Skeletal muscle cell (primary cell): ENCODE results near the gene CCDC150.
"Not testable (repeated sequence)": the region's sequence is repeated elsewhere in the genome, so short reads cannot be mapped to it uniquely, and the experiment has no call there.

Experiments used
- DNase-seq: peaks from one replicate; pipeline ENCODE4 v3.0.0-alpha.2; 2010; ENCODE audit warnings: low read depth
- H3K4me3 ChIP-seq: 2 replicates; pipeline ENCODE4 v1.5.1; 2011; ENCODE audit warnings: low read depth, mild to moderate bottlenecking, control low read depth, low read length, moderate library complexity

The CCDC150 gene

DNA sequence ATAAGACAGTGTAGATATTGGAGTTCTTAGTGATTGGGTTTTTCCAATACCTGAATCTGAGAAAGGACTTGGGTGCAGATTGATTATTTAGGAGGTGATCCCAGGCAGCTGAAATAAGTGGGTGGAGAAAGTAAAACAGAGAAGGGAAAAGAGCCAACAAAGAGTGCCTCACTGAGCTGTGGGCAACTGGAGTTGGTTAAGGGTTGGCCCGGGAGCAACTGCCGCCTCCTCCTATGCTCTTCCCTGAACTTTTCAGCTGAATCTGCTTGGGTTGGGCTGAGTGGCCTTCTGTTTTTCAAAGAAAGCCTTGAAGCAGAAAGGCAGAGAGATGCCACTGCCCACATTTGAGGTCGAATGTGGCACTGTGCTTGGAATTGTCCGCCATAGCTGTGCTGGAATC is 20.9 kb upstream of the CCDC150 start:
- no peak overlapping the region for H3K4me3 ChIP-seq
- DNase-seq, result no peak

DNA sequence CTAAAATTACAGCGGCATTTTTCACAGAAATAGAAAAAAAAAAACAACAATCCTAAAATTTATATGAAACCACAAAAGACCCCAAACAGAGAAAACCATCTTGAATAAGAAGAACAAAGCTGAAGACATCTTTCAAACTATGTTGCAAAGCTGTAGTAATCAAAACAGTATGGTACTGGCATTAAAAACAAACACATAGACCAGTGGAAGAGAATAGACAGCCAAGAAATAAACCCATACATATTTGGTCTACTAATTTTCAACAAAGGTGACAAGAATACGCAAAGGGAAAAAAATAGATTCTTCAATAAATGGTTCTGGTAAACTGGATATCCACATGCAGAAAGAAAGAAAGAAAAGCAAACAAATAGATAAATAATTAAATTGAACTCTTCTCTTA is 9.0 kb upstream of the CCDC150 start:
- no peak for DNase-seq
- H3K4me3 ChIP-seq, result no peak overlapping the region

DNA sequence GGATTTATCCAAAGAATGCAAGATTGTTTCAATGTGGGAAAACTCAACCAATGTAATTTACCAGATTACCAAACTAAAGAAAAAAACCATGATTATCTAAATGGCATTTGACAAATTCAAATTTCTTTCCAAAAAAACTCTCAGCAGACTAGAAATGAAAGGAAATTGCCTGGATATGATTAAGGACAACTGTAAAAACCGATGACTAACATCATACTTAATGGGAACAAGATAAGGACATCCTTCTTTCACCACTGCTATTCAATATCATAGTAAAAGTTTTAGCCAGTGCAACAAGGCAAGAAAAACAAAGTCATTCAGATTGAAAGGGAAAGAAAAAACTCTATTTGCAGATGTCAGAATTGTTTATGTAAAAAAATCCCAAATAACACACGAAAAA is 4.4 kb upstream of the CCDC150 start:
- no peak for DNase-seq
- no peak overlapping the region for H3K4me3 ChIP-seq

DNA sequence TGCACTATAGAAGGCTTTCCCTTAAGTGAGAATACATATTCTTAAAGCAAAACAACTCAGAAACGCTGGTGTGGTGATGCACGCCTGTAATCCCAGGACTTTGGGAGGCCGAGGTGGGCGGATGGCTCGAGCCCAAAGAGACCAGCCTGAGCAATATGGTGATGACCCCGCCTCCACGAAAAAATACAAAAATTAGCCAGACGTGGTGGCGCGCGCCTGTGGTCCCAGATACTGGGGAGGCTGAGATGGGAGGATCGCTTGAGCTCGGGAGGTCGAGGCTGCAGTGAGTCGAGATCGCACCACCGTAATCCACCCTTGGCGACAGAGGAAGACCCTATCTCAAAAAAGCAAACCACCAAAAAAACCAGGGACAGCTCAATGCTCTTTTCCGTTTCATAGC is 750 bp upstream of the CCDC150 start:
- no peak overlapping the region for H3K4me3 ChIP-seq
- DNase-seq, result no peak

DNA sequence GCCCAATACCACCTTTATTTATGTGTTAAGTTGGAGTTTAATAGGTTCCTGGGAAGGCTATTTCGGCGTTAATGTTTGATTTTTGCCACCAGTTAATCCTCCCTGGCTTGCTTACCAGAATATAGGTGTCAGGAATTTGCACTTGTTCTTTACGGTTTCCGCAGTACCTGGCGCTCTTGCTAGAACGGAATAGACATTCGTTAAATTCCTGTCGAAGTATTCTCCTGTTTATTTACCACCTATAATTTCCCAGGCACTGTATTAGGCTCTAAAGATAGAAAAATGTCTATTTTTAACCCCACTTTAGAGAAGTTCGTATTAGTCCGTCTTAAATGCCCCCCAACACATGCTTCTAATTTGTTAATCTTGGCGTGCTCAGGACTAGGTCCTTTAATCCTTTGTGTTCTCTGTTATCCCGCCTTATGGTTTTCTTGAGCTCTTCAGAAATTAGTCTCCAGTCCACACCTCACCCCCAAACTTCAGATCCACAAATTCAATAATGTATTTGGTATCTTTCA is 575 bp downstream of the CCDC150 start:
- H3K4me3 ChIP-seq, result peak overlapping the region; percentile 76
- DNase-seq, result no peak

DNA sequence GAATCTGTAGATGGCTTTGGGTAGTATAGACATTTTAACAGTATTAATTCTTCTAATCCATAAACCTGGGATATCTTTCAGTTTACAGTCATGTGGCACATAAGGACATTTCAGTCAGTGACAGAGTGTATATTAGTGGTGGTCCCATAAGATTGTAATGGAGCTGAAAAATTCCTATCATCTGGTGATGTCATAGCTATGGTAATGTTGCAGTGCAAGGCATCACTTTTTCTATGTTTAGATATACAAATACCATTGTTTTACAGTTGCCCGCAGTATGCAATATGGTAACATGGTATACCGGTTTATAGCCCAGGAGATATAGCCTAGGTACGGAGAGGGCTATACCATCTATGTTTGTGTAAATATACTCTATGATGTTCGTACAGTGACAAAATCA is 9.7 kb downstream of the CCDC150 start:
- H3K4me3 ChIP-seq, result no peak overlapping the region

DNA sequence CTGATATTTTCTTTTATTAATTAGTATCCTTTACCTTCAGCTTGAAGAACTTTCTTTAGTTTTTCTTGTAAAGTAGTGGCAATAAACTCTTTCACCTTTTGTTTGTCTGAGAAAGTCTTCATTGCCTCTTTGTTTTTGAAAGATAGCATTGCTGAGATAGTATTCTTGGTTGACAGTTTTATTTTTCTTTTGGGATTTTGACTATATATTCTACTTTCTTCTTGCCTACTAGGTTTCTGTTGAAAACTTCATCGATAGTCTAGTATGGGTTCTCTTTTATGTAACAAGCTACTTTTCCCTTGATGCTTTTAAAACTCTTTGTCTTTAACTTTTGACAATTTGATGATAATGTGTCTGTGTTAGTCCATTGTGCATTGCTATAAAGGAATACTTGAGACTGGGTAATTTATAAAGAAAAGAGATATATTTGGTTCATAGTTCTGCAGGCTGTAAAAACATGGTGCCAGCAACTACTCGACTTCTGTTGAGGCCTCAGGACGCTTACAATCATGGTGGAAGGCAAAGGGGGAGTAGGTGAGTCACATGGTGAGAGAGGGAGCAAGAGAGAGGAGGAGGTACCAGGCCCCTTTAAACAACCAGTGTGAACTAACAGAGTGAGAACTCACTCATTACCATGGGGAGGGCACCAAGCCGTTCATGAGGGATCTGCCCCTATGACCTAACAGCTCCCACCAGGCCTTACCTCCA is 12.0 kb downstream of the CCDC150 start:
- DNase-seq, result no peak
- no peak overlapping the region for H3K4me3 ChIP-seq

More for the DNA sequence above, 9.7 kb downstream of the CCDC150 start:
- DNase-seq, result no peak

DNA sequence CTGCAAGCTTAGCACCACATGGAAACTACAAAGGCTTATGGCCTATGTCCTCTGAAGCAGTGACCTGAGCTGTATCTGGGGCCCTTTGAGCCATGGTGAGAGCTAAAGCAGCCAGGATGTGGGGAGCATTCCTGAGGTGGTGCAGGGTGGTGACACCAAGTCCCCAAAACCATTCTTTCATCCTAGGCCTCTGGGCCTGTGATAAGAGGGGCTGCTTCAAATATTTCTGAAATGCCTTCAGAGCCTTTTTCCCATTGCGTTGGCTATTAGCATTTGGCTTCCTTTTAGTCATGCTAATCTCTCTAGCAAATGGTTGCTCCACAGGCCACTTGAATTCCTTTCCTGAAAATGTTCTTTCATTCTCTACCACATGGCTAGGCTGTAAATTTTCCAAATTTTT is 13.4 kb downstream of the CCDC150 start:
- no peak overlapping the region for H3K4me3 ChIP-seq
- DNase-seq, result no peak

DNA sequence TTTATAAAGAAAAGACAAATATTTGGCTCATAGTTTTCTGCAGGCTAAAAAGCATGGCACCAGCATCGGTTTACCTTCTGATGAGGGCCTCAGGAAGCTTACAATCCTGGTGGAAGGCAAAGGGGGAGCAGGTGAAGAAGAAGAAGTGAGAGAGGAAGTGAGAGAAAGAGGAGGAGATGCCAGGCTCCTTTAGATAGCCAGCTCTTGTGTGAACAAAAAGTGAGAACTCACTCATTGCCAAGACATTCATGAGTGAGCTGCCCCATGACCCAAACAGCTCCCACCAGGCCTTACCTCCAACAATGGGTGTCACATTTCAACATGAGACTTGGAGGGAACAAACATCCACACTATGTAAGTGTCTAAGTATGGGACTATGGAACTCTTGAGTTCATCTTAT is 14.3 kb downstream of the CCDC150 start:
- DNase-seq, result no peak
- H3K4me3 ChIP-seq, result no peak overlapping the region

DNA sequence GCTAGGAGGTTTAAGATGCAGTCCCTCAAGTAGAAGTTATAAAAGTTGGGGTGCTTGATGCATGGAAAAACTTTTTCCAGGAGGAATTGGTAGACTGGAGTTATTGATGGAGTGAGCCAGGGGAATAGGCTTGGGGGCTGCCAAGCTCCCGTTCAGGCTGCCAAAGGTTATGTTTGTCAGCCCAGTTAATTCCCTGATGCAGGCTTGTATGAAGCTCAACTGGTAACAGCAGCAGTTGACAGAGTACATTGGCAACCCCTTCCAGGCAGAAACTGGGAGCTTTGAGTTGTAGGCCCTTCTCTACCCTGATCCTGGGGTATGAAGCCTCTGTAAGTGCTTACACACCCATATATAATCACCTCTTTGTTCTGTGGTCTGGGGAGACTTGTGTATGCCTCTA is 16.2 kb downstream of the CCDC150 start:
- no peak for DNase-seq
- H3K4me3 ChIP-seq, result no peak overlapping the region

DNA sequence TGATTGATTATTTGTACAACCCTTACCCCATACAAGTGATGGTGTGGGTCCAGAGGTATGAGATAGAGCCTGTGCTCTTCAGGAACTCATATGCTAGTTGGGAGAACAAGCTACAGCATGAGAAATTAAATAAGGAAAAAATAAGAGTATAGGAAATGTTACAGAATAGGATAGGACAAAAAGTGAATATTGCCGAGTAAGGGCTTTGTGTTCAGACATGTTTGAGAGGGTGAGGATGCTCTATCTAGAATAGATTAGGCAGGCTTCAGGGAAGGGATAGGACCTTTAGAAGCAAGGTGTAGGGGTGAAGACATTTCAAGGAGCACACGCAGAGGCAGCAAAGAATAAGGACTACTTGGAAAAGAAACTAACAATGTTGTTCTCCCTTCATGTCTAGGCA is 17.8 kb downstream of the CCDC150 start:
- no peak for DNase-seq
- H3K4me3 ChIP-seq, result no peak overlapping the region

DNA sequence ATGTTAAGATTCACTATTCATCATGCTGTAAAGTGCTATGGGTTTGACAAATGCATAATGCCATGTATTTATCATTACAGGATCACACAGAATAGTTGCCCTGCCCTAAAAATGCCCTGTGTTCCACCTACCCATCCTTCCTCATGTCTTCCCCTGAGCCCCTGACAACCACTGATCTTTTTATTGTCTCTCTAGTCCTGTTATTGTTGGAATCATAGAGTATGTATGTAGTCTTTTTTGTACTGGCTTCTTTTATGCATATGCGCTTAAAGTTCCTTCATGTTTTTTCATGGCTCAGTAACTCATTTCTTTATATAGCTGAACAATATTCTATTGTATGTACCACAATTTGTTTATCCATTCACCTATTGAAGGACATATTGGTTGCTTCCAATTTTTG is 20.3 kb downstream of the CCDC150 start:
- DNase-seq, result no peak
- no peak overlapping the region for H3K4me3 ChIP-seq

DNA sequence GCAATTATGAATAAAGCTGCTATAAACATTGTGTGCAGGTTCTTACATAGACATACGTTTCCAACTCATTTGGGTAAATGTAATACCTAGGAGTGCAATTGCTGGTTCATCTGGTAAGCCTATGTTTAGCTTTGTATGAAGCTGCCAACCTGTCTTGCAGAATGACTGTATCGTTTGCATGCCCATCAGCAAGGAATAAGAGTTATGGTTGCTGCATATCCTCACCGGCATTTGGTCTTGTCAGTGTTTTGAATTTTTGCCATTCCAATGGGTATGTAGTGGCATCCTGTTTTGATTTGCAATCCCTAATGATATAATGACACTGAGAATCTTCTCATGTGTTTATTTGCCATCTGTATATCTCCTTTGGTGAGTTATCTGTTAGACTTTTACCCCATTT is 20.7 kb downstream of the CCDC150 start:
- no peak overlapping the region for H3K4me3 ChIP-seq
- DNase-seq, result peak; percentile 36

DNA sequence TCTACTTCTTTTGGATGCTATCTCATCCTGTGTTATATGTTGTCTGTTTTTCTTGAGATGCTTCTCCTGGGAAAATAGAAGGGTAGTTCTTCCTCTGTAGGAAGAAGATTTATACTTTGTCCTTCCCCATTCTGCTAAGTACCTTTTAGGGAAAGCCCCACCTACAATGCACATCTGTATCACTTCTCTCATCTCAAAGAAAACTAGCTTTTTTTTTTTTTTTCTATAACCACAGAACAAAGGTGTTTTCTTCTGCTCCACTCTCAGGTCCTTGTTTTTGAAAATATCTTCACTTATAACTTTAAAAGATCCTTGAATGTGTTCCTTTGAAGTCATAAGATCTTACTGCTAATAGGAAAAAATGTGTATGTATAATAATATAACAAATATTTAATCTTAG is 30.8 kb downstream of the CCDC150 start:
- no peak overlapping the region for H3K4me3 ChIP-seq
- DNase-seq, result no peak

DNA sequence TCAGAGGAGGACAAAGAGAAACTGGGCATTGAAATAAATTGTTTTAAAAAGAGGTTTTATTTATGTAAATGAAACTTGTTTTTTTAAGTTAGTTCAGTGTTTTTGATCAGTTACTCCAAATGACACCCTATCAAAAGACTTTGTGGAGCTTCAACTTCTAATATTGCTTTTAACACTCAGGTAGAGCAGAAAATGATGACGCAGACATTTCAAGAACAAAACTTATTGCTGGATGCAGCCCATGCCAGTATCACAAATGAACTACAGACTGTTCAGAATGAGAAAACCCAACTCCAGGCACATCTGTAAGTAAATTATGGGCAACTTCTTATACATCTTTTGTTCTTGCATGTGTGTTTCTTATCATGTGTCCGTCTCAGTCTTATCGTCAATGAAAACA is 36.4 kb downstream of the CCDC150 start:
- no peak for DNase-seq
- no peak overlapping the region for H3K4me3 ChIP-seq

DNA sequence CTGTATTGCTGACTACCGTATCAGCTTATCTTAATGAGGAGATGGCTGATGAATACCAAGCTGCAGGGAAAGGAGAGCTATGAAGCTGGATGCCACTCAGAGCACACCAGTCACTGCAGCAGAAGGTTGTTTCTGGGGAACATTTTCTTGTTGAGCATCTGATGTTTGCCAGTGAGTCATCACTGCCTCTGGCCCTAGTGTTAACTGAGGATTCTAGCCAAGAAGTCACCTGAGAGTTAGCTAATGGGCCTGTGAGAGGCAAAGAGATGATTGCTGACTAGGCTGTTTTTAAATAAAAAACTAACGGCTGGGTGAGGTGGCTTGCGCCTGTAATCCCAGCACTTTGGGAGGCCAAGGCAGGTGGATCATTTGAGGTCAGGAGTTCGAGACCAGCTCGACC is 37.9 kb downstream of the CCDC150 start:
- DNase-seq, result peak; percentile 31
- H3K4me3 ChIP-seq, result no peak overlapping the region

DNA sequence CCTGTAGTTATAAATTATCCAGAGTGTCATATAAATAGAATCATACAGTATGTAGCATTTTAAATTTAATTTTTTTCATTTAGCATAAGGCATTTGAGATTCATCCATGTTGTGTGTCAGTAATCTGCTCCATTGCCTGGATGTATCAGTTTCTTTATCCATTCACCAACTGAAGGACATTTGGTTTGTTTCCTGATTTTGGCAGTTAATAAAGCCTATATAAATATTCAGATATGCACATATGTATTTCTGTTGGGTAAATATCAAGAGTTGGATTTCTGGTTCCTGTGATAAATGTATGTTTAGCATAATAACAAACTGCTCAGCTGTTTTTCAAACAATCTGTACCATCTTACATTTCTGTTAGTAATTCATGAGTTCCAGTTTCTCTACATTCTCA is 39.9 kb downstream of the CCDC150 start:
- H3K4me3 ChIP-seq, result no peak overlapping the region
- no peak for DNase-seq

DNA sequence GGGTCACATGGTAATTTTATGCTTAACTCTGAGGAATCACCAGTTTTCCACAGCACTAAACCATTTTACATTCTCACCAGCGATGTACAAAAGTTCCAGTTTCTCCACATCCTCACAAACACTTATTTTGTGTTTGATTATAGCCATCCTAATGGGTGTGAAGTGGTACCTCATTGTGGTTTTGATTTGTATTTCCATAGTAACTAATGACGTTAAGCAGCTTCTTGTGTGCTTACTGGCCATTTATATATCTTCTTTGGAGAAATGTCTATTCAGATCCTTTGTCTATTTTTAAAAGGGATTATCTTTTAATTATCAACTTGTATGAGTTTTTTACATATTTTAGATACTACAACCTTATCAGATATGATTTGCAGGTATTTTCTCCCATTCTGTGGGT is 42.0 kb downstream of the CCDC150 start:
- no peak for DNase-seq
- H3K4me3 ChIP-seq, result no peak overlapping the region

DNA sequence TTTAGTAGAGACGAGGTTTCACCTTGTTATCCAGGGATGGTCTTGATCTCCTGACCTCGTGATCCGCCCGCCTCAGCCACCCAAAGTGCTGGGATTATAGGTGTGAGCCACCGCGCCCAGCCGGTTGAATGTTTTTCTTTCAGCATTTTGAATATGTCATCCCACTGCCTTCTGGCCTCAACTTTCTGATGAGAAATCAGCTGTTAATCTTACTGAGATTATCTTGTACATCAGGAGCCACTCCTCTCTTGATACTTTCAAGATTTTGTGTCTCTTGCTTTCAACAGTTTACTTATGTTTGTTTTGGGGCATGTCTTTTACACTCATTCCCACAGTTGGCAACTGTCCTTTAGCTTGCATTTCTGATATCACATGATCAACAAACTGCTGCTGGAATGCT is 46.3 kb downstream of the CCDC150 start:
- H3K4me3 ChIP-seq, result no peak overlapping the region
- no peak for DNase-seq

DNA sequence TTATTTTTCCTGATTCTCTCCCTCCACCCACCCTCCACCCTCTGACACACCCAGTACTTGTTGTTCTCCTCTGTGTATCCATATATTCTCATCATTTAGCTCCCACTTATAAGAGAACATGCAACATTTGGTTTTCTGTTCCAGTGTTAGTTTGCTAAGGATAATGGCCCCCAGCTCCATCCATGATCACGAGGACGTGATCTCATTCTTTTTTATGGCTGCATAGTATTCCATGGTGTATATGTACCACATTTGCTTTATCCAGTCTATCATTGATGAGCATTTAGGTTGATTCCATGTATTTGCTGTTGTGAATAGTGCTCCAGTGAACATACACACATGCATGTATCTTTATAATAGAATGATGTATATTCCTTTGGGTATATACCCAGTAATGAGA is 47.2 kb downstream of the CCDC150 start:
- DNase-seq, H3K4me3 ChIP-seq: not testable (repeated sequence)

DNA sequence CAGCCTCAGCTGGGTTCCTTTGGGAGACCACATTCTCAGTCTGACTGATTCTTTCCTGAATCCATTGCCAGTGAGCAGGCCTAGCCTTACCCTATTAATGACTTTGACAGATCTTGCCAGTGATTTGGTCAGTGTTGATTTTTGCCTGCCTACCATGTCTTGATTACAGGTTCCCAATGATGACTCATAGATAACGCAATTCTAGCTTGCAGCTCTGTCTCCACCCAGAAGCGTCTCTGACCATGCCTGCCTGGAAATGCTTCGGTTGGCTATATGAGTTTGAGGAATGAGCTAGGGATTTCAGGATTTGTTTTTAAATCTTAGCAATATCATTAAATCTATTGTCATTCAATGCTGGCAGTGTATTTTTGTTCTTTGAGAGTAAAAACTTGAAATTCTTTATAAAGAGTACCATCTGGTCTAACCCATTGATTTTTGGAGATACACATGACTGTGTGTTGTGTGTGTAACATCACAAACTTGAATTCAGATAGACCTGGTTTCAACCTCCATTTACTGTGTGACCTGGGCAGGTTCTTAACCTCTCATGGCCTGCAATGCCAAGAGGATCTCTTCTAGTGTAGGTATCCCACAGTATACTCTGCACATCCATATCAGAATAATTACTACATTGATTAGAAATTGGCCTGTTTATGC is 57.0 kb downstream of the CCDC150 start:
- peak; percentile 73 for DNase-seq

More for the DNA sequence above, 57.0 kb downstream of the CCDC150 start:
- H3K4me3 ChIP-seq, result no peak overlapping the region
